Cardiac septum (tissue), 1 donor: Measurements from ENCODE around the gene TRIM17. TPM values are rescaled to one million over a fixed set of nuclear protein-coding genes. Genes with fewer than 3 reads are reported as not detected.

Experiments
- DNase-seq: peaks from one replicate; pipeline ENCODE4 v3.0.0-alpha.2; 2020; ENCODE audit warnings: low spot score
- intact Hi-C: fragments of 100-400 bp; cut with DNase I; formaldehyde crosslinking; loops from one replicate; pipeline ENCODE4 v1.14.0; 2022
- long read RNA-seq: library from polyadenylated mRNA; unstranded; transcript quantifications from one replicate; pipeline ENCODE4 v2.0.0, GENCODE V29; 2021
- total RNA-seq: library from RNA; stranded (reverse); fragmentation: NEBNext Ultra II Directional; extraction: Animal tissue kit (Norgen Biotek cat#: 25700); gene quantifications from one replicate; pipeline ENCODE4 v1.2.1, GENCODE V29; 2021
- donor health status: DM: no; HTN: no; CAD: no.

Gene TRIM17
- total RNA-seq: 0.46 TPM
- long read RNA-seq, partial matches to known transcripts: 0 of 3 reads
- long read RNA-seq, other reads (novel, unspliced or antisense): 3 of 3 reads

DNA sequence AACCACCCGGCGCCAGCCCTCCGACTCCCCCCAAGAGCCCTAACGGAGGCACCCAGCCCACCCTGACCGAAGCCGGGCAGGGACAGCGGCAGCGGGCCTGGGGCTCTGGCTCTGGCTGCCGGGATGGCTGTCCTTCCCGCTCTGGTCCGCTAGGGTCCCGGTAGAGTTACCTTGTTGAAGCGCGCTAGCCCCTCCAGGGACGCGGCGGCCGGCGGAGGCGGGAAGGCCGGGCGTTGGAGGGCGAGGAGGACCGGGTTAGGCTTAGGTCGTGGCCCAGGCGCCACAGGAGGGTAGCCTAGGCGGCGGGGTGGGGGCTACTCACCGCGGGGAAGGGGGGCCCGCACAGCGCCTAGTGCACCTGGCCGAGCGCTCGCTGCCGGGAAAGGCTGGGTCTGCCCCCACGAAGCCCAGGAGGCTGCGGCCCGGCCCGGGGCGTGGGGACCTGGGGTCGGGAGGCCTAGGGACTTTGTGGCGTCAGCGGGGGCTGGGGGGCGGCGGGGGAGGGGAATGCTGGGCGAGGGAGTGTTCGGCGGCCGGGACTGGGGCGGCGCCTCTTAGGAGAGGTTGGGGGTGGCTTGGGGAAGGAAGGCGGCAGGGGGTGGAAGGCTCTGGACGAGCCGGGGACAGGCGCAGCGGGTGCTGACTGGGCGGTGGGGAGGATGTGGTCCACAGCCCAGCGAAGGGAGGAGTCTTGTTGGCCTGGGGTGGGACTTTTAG, at the start of gene TRIM17:
TSS of gene TRIM17 (minus strand) at position 645 of the 717 bp plus-strand sequence. CDS start 1,789 bp downstream, outside the sequence.
- DNase-seq: no peak
- intact Hi-C loops: no loop called here

DNA sequence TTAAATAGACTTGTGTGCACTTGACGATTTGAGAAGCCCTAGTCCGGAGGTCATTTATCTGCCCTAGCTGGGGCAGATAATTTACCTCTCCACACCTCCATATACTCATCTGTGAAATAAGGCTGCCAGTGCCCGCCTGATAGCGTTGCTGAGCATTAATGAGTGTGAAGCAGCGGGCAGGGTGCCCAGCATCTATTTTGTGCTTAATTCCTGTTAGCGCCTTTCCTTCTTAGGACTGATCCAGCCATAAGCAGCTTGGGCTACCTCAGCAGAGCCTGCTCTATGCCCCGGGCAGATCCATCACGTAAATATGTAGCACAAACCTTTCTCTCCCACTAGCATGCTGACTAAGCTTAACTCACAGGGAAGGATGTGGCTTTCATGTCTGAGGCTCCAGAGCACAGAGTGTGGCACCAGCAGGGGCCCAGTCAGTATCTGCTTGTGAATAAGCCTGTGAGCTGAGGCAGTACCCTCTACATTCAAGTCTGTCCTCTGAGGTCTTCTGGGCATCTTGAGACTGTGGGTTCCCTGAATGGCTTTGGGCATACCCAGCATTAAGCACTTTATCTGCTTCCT, 49.0 kb upstream of the TRIM17 start:
- intact Hi-C loops: no loop called here
- no peak for DNase-seq

- no peak for DNase-seq
- intact Hi-C loops: no loop called here
These were observed 48.5 kb upstream of the TRIM17 start for GRCh38 chr1:228465141-228465540.

- DNase-seq: peak; percentile 87
- intact Hi-C loops: no loop called here
These were observed 47.9 kb upstream of the TRIM17 start for GRCh38 chr1:228464487-228464983.

GRCh38 chr1:228463559-228464455, 47.1 kb upstream of the TRIM17 start:
- intact Hi-C loops: no loop called here
- DNase-seq: no peak

GRCh38 chr1:228463009-228463558, 46.4 kb upstream of the TRIM17 start:
- DNase-seq: no peak

GRCh38 chr1:228462560-228462959, 45.9 kb upstream of the TRIM17 start:
- intact Hi-C loops: no loop called here
- no peak for DNase-seq

More at GRCh38 chr1:228463009-228463558, 46.4 kb upstream of the TRIM17 start:
- intact Hi-C loops: no loop called here

GRCh38 chr1:228460821-228461220, 44.2 kb upstream of the TRIM17 start:
- DNase-seq: no peak
- intact Hi-C loops: no loop called here

- intact Hi-C loops: loop anchor here (1.0 to 5.0 kb wide), 3 partner anchors 27 to 377 kb away; partner anchors contain the start of genes ARF1 and TRIM11
- no peak for DNase-seq
These were observed 42.7 kb upstream of the TRIM17 start for GRCh38 chr1:228459091-228459993.

DNA sequence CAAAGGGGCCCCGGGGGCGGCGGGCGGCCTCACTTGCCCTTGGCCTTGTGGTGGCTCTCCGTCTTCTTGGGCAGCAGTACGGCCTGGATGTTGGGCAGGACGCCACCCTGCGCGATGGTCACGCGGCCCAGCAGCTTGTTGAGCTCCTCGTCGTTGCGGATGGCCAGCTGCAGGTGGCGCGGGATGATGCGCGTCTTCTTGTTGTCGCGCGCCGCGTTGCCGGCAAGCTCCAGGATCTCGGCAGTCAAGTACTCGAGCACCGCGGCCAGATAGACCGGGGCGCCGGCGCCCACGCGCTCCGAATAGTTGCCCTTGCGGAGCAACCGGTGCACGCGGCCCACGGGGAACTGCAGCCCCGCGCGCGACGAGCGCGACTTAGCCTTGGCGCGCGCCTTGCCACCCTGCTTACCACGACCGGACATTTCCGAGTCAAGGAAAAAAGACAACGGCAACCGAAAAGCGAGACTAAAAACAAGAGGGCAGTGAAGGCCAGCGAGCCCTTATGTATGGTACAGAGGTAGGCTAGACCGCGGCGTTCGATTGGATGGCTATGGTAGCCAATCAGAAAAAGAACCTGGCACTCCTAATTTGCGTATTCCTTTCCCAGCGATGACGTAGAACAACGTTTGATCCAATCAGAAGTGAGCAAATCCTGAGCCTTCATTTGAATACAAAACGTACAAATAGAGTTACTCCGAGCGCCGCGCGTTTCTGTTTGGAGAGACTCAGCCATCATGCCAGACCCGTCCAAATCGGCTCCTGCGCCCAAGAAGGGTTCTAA, 40.9 kb upstream of the TRIM17 start:
- peak; percentile 91 for DNase-seq
- intact Hi-C loops: loop anchor here (5.0 kb wide), 2 partner anchors 50 to 375 kb away; partner anchors contain the start of genes ARF1 and TRIM11

GRCh38 chr1:228457017-228457395, 40.3 kb upstream of the TRIM17 start:
- no peak for DNase-seq
- intact Hi-C loops: loop anchor here (5.0 kb wide), 2 partner anchors 50 to 375 kb away; partner anchors contain the start of genes ARF1 and TRIM11

DNA sequence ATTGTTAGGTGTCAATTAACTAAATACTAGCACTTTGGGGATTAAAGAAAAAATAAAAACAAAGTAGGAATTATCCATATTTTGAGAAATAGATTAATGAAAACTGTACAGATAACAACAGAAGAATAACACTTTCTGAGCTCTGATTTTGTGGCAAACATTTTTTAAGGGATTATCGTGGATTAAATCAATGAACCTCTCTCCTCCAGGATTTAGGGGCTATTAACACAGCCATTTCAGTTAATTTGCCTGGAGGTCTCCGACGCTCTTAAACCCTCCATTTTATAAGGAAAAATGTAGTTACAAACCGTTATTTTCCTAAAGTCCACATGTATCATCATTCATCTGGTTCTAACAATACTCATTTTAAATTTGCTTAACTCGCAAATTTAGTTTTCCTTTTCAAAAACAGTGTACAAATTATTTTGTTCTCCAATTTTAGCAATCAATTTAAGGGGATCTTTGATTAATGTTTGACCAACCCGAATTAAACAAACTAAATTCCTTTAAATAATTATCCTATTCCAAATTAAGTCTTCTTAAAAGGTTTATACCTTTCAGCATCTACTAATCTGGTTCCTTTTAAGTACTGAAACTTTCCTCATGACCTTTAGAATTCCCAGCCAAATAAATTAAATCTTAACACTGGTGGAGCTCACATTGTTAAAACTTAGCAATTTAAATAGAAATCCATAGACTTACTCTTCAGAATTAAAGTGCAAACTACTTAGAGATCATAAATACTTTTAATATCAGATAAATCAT, 39.8 kb upstream of the TRIM17 start:
- DNase-seq: no peak
- intact Hi-C loops: loop anchor here (5.0 kb wide), 2 partner anchors 49 to 374 kb away; partner anchors contain the start of genes ARF1 and TRIM11

DNA sequence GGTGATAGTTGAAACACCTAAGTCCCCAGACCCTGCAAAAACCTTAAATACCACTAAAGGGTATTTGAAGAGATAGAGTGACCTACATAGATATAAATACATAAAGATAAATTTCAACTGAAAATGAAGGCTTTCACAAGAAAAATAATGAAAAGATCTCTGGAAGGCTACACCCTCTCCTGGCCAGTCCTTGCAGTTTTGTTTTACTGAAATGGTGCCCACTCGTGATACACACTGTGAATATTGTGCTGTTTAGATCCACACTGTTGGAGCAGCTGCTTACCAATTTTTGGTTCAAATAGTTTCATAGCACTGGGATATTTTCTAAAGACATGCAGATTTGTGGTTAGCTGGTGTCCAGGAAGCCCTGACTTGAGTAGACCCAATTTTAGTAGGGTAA, 39.1 kb upstream of the TRIM17 start:
- intact Hi-C loops: loop anchor here (5.0 kb wide), 2 partner anchors 48 to 373 kb away; partner anchors contain the start of genes ARF1 and TRIM11

GRCh38 chr1:228454238-228454637, 37.6 kb upstream of the TRIM17 start:
- intact Hi-C loops: no loop called here
- no peak for DNase-seq

More for the DNA sequence above, 39.1 kb upstream of the TRIM17 start:
- no peak for DNase-seq

DNA sequence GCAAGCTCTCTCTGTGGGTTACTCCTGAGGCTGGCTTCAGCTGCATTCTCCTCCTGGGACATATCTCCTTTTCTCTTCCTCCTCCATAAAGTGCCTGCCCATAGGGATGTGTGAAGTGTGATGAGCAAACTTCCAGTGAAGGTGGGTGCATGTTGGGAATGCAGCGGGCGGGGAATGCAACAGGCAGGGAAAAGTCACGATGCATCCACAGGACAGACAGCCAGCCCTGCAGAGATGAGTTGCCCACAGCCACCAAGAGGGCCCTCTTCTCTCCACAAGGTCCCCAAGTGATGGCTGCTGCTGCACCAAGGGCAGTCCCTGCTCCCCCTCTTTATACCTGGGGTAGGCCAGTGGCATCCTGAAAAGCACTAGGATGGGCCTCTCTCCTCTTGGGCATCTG, 37.0 kb upstream of the TRIM17 start:
- intact Hi-C loops: no loop called here

DNA sequence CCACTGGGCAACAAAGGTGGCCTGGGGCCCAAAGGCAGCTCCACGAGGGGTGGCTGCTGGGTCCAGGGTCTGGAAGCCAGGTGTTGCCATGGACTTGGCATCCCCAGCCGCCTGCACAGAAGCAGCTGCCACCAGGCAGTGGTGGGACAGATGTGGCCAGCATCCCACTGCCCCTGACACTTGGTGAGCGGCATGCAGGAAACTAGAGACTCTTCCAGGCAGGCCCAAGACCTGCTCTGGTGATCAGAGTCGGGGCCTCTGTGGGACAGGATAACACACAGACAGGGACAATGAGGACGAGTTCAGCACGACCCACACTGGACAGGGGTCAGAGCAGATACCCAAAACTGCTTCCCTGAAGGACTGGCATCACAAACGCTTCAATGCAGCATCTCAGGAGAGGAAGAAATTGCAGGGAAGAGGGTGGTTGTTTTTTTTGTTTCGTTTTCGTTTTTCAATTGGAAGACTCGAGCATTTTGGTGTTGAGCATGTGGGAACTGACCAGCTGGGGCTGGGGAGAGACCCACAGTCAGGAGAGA, 36.4 kb upstream of the TRIM17 start:
- no peak for DNase-seq
- intact Hi-C loops: no loop called here

More for the DNA sequence above, 37.0 kb upstream of the TRIM17 start:
- no peak for DNase-seq
